ENCODE data around the gene EYA3.

EYA3 gene

GRCh38 chr1:28099050-28099769 is 10.8 kb upstream of the EYA3 start:
- no peak overlapping the region for H3K27ac Mint-ChIP-seq
- H3K4me1 Mint-ChIP-seq: peaks cover 6% of the 10 kb centered on the region
- H3K4me3 Mint-ChIP-seq: no peak overlapping the region
- H3K9me3 Mint-ChIP-seq: no peaks in the 10 kb centered on the region
- no peak for DNase-seq
- peaks cover 40% of the 10 kb centered on the region for H3K27me3 Mint-ChIP-seq
- CTCF ChIA-PET: no interaction called here
- no peaks in the 10 kb centered on the region for H3K36me3 Mint-ChIP-seq

GRCh38 chr1:28097100-28097472 is 8.7 kb upstream of the EYA3 start:
- no peak for DNase-seq
- Mint-ChIP-seq H3K4me3 (no peak overlapping the region), H3K27me3 (peaks cover 46% of the 10 kb centered on the region), H3K36me3 (no peaks in the 10 kb centered on the region), H3K4me1 (peaks cover 6% of the 10 kb centered on the region), H3K27ac (no peak overlapping the region), H3K9me3 (no peaks in the 10 kb centered on the region)
- CTCF ChIA-PET: interaction anchor here (0.7 to 1.1 kb wide), 2 partner anchors 112 to 151 kb away, joined by 3 to 4 read pairs; no protein-coding TSS in a partner anchor

DNA sequence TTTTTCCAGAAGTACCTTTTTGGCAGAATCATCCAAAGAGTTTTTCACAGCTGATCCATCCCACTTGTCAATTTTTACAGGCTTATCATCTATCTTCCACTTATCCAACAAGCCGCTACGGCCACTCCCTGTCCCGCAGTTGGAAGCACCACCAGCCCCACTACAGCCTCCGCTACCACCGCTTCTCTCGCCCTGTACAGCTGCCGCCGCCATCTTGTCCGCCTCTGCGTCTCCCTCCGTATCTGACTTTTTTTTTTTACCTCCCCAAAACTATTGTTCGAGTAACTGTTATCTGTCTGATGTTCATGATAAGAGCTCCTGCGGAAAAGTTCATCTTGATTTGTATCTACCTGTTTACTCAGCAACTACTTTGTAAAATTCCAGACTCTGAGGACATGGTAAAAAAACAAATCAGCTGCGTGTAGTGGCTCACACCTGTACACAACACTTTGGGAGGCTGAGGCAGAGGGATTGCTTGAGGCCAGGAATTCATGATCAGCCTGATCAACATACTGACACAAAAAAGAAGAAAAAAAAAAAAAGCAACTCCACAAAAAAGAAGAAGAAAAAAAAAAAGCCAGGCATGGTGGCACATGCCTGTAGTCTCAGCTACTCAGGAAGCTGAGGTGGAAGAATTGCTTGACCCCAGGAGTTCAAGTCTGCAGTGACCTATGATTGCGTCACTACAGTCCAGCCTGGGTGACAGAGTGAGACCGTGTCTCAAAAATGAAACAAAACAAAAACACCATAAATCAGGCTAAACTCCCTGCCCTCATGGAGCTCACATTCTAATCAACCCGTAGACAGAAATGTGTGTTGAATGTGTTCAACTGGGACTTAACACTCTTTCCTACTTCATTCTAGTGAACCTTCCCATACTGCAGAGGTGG is 8.0 kb upstream of the EYA3 start:
- no peak for DNase-seq
- Mint-ChIP-seq H3K27ac (no peak overlapping the region), H3K9me3 (no peaks in the 10 kb centered on the region), H3K27me3 (peaks cover 46% of the 10 kb centered on the region), H3K4me1 (peaks cover 9% of the 10 kb centered on the region), H3K36me3 (no peaks in the 10 kb centered on the region), H3K4me3 (no peak overlapping the region)
- CTCF ChIA-PET: interaction anchor here (0.7 to 1.1 kb wide), 2 partner anchors 112 to 152 kb away, joined by 3 to 4 read pairs; no protein-coding TSS in a partner anchor

DNA sequence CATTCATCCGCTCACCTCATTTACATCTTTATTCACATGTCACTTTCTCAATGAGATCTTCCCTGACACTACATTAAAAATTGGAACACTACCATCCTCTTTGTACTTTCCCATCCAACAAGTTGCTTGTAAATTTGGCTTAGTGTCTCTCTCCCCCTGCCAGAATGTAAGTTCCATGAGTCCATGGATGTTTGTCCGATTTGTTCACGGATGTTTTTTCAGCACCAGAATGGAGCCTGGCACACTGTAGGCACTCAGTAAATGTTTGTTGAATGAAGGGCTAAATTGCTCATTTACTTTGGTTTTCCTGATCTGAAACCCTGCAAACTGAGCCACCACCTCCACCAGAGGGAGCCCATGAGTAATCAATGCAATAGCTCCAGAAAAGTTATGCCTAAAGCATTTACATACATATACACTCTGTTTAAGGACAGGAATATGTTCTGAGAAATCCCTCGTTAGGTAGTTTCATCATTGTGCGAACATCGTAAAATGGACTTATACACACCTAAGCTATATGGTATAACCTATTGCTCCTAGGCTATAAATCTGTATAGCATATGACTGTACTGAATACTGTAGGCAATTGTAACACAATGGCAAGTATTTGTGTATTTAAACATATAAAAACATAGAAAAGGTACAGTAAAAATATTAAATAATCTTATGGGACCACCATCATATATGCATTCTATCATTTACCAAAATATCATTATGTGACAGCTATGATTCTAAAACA is 2.8 kb upstream of the EYA3 start:
- H3K27ac Mint-ChIP-seq: no peak overlapping the region
- H3K9me3 Mint-ChIP-seq: no peaks in the 10 kb centered on the region
- H3K4me1 Mint-ChIP-seq: peaks cover 30% of the 10 kb centered on the region
- H3K36me3 Mint-ChIP-seq: peaks cover 2% of the 10 kb centered on the region
- CTCF ChIA-PET: interaction anchor here (0.6 to 7.3 kb wide), 26 partner anchors 13 to 1089 kb away, joined by 3 to 184 read pairs (median 3); partner anchors contain the start of genes MED18 and PTAFR
- H3K4me3 Mint-ChIP-seq: no peak overlapping the region
- peak; percentile 89 for DNase-seq
- H3K27me3 Mint-ChIP-seq: peaks cover 22% of the 10 kb centered on the region

DNA sequence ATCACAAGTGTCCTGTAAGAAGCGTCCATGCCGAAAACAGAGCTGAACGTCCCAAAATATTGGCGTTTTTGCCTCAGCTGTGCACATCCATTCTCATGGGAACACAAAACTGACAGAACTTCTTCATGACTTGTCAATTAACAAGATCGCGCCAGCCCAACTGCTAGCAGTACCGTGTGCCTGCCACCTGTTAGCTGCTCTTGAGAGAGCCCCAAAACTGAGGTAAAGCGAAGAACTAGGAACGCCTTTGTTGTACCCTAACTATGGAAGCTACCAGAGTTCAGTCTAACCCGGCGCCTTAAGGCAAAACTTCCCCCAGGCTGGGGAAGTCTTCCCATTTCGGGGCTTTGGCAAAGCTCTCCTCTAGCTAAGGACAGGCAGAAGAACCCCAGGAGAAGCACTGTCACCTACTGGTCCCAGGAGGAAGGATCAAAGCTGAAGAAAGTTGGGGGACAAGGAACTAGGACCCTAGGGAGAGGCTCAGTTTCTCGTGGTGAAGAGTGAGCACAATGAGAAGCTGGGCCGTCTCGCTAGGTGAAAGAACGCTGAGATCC is 719 bp downstream of the EYA3 start:
- peak; percentile 51 for DNase-seq
- peaks cover 2% of the 10 kb centered on the region for H3K36me3 Mint-ChIP-seq
- no peaks in the 10 kb centered on the region for H3K9me3 Mint-ChIP-seq
- peak overlapping the region; percentile 95 for H3K27ac Mint-ChIP-seq
- peak overlapping the region; percentile 92 for H3K4me3 Mint-ChIP-seq
- peaks cover 2% of the 10 kb centered on the region for H3K27me3 Mint-ChIP-seq
- H3K4me1 Mint-ChIP-seq: peaks cover 40% of the 10 kb centered on the region
- CTCF ChIA-PET: interaction anchor here (1.0 to 7.3 kb wide), 9 partner anchors 9 to 230 kb away, joined by 3 to 184 read pairs (median 4); partner anchors contain the start of gene SMPDL3B

DNA sequence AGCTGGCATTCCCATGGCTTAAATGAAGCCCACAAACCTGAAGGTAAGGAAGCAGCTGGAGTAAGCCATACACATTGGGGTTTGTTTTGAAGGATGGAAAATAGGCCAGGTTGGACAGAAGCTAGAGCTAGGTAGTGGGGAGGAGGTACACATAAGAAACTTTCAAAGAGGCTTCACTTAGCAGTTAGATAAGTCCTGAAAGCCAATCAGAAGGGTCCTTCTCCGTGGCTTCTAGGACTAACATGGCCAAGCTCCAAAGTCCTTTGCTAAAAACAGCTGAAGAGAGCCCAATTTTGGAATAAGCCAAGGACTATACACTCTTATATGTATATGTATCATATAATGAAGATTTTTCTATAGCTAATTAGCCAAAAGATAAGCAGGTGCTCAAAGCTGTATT is 1.8 kb downstream of the EYA3 start:
- CTCF ChIA-PET: interaction anchor here (7.3 kb wide), 1 partner anchor 123 kb away, joined by 184 read pairs; no protein-coding TSS in a partner anchor
- Mint-ChIP-seq H3K9me3 (no peaks in the 10 kb centered on the region), H3K36me3 (peaks cover 2% of the 10 kb centered on the region), H3K27ac (no peak overlapping the region), H3K27me3 (no peaks in the 10 kb centered on the region), H3K4me1 (peaks cover 39% of the 10 kb centered on the region), H3K4me3 (peak overlapping the region; percentile 92)
- no peak for DNase-seq

DNA sequence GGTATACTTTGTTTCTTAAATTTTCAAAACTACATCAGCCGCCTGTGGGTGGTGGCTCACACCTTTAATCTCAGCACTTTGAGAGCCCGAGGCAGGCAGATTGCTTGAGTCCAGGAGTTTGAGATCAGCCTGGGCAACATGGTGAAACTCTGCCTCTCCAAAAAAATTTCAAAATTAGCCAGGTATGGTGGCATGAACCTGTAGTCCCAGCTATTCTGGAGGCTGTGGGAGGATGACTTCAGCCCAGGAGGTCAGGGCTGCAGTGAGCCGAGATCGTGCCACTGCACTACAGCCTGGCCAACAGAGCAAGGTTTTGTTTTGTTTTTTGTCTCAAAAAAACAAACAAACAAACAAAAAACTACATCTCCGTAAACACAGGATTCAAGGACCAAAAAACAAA is 3.3 kb downstream of the EYA3 start:
- H3K4me1 Mint-ChIP-seq: peaks cover 31% of the 10 kb centered on the region

DNA sequence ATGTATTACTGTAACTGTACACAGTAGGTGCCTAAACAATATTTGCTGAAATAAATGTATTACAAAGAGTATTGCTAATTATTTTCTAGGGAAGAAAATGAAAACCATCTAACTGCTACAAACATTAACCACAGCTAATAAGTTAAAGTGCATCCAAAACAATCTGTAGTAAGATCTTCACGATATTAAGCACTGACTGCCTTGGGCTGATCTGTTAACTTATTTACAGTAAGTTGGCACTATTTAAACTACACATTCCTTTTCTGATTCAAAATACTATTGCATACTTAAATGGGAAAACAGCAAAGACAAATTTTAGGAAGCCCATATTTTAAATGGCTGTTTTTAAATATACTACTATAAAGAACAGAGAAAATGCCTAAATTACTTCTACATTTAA is 4.5 kb downstream of the EYA3 start:
- DNase-seq: no peak
- Mint-ChIP-seq H3K27ac (no peak overlapping the region), H3K4me1 (peaks cover 31% of the 10 kb centered on the region), H3K4me3 (no peak overlapping the region), H3K36me3 (peaks cover 11% of the 10 kb centered on the region), H3K9me3 (no peaks in the 10 kb centered on the region), H3K27me3 (no peaks in the 10 kb centered on the region)
- CTCF ChIA-PET: no interaction called here

More for the DNA sequence above, 3.3 kb downstream of the EYA3 start:
- Mint-ChIP-seq H3K27me3 (no peaks in the 10 kb centered on the region), H3K27ac (no peak overlapping the region), H3K9me3 (no peaks in the 10 kb centered on the region), H3K4me3 (no peak overlapping the region), H3K36me3 (peaks cover 6% of the 10 kb centered on the region)
- CTCF ChIA-PET: interaction anchor here (1.0 to 1.2 kb wide), 2 partner anchors 124 to 142 kb away, joined by 3 read pairs; no protein-coding TSS in a partner anchor
- no peak for DNase-seq

DNA sequence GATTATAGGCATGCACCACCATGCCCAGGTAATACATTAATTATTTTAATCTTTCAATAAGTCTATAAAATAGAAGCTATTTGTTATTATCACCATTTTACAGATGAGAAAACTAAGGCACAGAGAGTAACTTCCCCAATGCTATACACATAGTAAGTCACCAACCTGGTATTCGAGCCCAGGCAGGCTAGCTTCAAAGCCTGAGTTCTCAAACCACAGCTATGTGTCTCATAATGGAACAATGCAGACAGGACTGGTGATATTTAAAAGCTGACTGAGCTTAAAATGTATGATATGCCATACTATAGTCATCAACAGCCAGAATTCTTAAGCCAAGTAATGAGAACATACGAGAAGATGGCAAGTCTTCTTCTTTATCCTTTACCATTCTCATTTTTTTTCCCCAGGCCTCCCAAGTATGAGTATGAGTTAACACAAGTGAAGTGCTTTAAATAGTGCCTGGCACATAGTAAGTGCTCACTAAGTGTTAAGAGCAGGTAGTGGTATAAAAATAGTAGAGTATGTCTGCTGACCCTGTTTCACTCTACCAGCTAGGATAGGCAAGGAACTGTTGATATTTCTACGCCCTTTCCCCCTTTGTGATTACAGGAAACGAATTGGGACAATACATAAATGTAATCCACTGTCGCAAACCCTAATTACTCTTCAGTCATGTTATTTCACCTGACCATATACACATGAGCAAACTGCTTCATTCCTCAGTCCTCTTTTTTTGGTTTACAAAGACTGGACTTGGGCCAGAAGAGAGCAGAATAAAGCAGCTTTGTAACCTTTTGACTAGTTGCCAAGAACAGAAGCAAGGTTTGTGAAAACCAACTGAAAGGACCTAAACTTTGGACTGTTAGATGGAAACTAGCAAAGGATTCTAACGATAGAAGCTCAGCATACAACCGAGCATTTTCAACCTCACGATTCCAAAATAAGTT is 9.5 kb downstream of the EYA3 start:
- peaks cover 14% of the 10 kb centered on the region for H3K36me3 Mint-ChIP-seq
- H3K27ac Mint-ChIP-seq: no peak overlapping the region
- H3K4me3 Mint-ChIP-seq: no peak overlapping the region
- H3K4me1 Mint-ChIP-seq: peaks cover 15% of the 10 kb centered on the region
- CTCF ChIA-PET: interaction anchor here (1.2 to 1.3 kb wide), 2 partner anchors 9 to 35 kb away, joined by 4 to 8 read pairs; partner anchors contain the start of gene EYA3
- no peak for DNase-seq
- H3K9me3 Mint-ChIP-seq: no peaks in the 10 kb centered on the region
- H3K27me3 Mint-ChIP-seq: no peaks in the 10 kb centered on the region

GRCh38 chr1:28078262-28078661 is 10.1 kb downstream of the EYA3 start:
- Mint-ChIP-seq H3K4me3 (no peak overlapping the region), H3K4me1 (peaks cover 15% of the 10 kb centered on the region), H3K36me3 (peaks cover 14% of the 10 kb centered on the region), H3K27me3 (no peaks in the 10 kb centered on the region), H3K9me3 (no peaks in the 10 kb centered on the region), H3K27ac (no peak overlapping the region)
- DNase-seq: no peak
- CTCF ChIA-PET: interaction anchor here (1.2 to 1.3 kb wide), 2 partner anchors 10 to 36 kb away, joined by 4 to 8 read pairs; partner anchors contain the start of gene EYA3

DNA sequence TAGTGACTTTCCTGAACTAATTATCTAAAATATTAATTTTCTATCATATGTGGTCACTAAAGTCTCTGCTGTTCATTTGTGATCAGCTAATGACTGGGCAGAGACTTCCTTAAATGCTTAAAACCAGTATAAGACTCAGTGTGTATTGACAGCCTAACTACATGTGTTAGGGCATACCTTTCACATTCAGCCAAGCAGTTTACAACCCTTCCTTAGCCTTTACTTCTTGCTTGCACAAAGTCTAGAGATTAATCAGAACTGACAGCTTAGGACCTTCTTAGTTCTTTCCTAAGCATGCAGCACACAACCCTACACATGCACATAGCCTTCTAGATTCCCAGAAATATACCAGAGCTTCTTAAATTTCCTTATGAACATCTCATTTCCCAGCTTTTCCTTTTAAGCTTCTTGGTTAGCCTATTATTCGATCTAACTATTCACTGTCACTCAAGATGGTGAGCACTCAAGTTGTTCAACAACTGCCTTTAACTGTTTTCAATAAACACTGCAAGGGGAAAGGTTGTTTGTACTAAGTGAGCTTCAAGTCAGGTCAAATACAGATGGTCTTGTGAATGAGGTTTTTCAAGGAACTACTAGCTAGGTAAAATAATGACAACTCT is 13.4 kb downstream of the EYA3 start:
- H3K4me3 Mint-ChIP-seq: no peak overlapping the region
- CTCF ChIA-PET: no interaction called here
- H3K36me3 Mint-ChIP-seq: peaks cover 11% of the 10 kb centered on the region
- peak overlapping the region; percentile 42 for H3K27ac Mint-ChIP-seq
- H3K27me3 Mint-ChIP-seq: no peaks in the 10 kb centered on the region
- DNase-seq: no peak
- H3K4me1 Mint-ChIP-seq: peaks cover 15% of the 10 kb centered on the region
- H3K9me3 Mint-ChIP-seq: no peaks in the 10 kb centered on the region

GRCh38 chr1:28073867-28074266 is 14.5 kb downstream of the EYA3 start:
- H3K9me3 Mint-ChIP-seq: no peaks in the 10 kb centered on the region
- CTCF ChIA-PET: no interaction called here
- H3K36me3 Mint-ChIP-seq: peaks cover 7% of the 10 kb centered on the region
- no peaks in the 10 kb centered on the region for H3K27me3 Mint-ChIP-seq
- H3K4me1 Mint-ChIP-seq: peaks cover 19% of the 10 kb centered on the region
- H3K27ac Mint-ChIP-seq: no peak overlapping the region
- no peak for DNase-seq
- no peak overlapping the region for H3K4me3 Mint-ChIP-seq
